T-helper 1 cell (primary cell): Measurements from ENCODE around the gene TNFRSF25.

Source experiments
- DNase-seq, 5 donors: peaks; one replicate each; pipeline ENCODE4 v3.0.0-alpha.2; 2012 to 2020

The TNFRSF25 gene

GRCh38 chr1:6414443-6414844 is 51.5 kb downstream of the TNFRSF25 start:
- DNase-seq: no peak

GRCh38 chr1:6412896-6413295 is 53.1 kb downstream of the TNFRSF25 start:
- no peak for DNase-seq
